B cell (primary cell): Measurements from ENCODE around the gene TPSG1.

Experiments used
- EZH2 ChIP-seq: IDR thresholded peaks from 2 replicates; pipeline ENCODE4 v1.6.1; 2012; ENCODE audit warnings: borderline replicate concordance, low read depth, mild to moderate bottlenecking, moderate library complexity, low read length; ENCODE audit not compliant: insufficient read depth, poor library complexity, severe bottlenecking
- TF ChIP-seq, protein P1 (sequence below): fragments of 200-600 bp; IDR thresholded peaks from one replicate; pipeline ENCODE4 v1.8.0; 2022; ENCODE audit warnings: antibody characterized with exemption, mild to moderate bottlenecking

DNA sequence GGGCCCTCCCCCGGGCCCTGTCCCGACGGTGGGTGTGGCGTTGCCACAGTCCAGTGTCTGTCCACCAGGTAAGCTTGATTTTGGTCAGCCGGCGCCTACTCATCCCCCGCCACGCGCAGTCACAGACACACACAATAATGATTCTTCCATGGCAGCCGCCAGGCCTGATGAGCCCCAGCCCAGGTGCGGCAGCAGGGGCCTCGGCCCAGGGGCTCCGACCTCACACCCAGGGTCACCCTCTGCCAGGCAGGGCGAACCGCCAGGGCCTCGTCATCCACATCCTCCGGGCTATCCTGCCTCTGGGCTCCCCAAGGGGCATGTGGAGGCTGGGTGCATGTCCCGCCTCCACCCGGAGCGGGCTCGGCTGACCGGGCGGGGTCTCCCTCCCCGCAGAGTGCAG is 7.5 kb downstream of the TPSG1 start:
- TF ChIP-seq, protein P1, sequence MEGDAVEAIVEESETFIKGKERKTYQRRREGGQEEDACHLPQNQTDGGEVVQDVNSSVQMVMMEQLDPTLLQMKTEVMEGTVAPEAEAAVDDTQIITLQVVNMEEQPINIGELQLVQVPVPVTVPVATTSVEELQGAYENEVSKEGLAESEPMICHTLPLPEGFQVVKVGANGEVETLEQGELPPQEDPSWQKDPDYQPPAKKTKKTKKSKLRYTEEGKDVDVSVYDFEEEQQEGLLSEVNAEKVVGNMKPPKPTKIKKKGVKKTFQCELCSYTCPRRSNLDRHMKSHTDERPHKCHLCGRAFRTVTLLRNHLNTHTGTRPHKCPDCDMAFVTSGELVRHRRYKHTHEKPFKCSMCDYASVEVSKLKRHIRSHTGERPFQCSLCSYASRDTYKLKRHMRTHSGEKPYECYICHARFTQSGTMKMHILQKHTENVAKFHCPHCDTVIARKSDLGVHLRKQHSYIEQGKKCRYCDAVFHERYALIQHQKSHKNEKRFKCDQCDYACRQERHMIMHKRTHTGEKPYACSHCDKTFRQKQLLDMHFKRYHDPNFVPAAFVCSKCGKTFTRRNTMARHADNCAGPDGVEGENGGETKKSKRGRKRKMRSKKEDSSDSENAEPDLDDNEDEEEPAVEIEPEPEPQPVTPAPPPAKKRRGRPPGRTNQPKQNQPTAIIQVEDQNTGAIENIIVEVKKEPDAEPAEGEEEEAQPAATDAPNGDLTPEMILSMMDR: no peak
- no peak for TF ChIP-seq EZH2
